ENCODE data around the gene NOS3. TPM values are rescaled to one million over a fixed set of nuclear protein-coding genes. Genes with fewer than 3 reads are reported as not detected.
A peak's percentile ranks its signal among the peaks of the same experiment; 100 is the strongest.

Gene NOS3
- total and polyA plus RNA-seq, 2 of the 13 experiments (the other 11 are each of a cell fraction or from before 2014, with no cell fraction given), result 3.7 to 7.5 TPM

- TF ChIP-seq, protein P1, sequence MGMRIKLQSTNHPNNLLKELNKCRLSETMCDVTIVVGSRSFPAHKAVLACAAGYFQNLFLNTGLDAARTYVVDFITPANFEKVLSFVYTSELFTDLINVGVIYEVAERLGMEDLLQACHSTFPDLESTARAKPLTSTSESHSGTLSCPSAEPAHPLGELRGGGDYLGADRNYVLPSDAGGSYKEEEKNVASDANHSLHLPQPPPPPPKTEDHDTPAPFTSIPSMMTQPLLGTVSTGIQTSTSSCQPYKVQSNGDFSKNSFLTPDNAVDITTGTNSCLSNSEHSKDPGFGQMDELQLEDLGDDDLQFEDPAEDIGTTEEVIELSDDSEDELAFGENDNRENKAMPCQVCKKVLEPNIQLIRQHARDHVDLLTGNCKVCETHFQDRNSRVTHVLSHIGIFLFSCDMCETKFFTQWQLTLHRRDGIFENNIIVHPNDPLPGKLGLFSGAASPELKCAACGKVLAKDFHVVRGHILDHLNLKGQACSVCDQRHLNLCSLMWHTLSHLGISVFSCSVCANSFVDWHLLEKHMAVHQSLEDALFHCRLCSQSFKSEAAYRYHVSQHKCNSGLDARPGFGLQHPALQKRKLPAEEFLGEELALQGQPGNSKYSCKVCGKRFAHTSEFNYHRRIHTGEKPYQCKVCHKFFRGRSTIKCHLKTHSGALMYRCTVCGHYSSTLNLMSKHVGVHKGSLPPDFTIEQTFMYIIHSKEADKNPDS (CRISPR knock-in tag; IDR thresholded peaks at IDR 0.05), result no peak
- TF ChIP-seq ZNF264 (CRISPR knock-in tag; IDR thresholded peaks at IDR 0.05), result no peak
- TF ChIP-seq ZNF552 (CRISPR knock-in tag; IDR thresholded peaks at IDR 0.05; ENCODE audit: borderline replicate concordance), result no peak
- no peak for TF ChIP-seq HDAC6 (IDR thresholded peaks at IDR 0.05; ENCODE audit: low read depth, low read length)
- TF ChIP-seq NBN (conservative IDR thresholded peaks at IDR 0.05), result no peak
- TF ChIP-seq TCF7L2 (IDR thresholded peaks at IDR 0.05; ENCODE audit: low read depth, low read length), result no peak
- peak; percentile 35; the same call in 1 of the 2 replicates for TF ChIP-seq HDAC1 (CRISPR knock-in tag; IDR thresholded peaks at IDR 0.05)
- TF ChIP-seq MXD4 (CRISPR knock-in tag; IDR thresholded peaks at IDR 0.05), result 0 out of 2 replicates have a peak, but pooled peaks have one; percentile 44
- no peak for TF ChIP-seq ZNF780A (CRISPR knock-in tag; IDR thresholded peaks at IDR 0.05)
- TF ChIP-seq WIZ (CRISPR knock-in tag; IDR thresholded peaks at IDR 0.05), result no peak
- TF ChIP-seq, protein P2, sequence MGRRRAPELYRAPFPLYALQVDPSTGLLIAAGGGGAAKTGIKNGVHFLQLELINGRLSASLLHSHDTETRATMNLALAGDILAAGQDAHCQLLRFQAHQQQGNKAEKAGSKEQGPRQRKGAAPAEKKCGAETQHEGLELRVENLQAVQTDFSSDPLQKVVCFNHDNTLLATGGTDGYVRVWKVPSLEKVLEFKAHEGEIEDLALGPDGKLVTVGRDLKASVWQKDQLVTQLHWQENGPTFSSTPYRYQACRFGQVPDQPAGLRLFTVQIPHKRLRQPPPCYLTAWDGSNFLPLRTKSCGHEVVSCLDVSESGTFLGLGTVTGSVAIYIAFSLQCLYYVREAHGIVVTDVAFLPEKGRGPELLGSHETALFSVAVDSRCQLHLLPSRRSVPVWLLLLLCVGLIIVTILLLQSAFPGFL (CRISPR knock-in tag; IDR thresholded peaks at IDR 0.05), result no peak
- no peak for TF ChIP-seq ZNF672 (CRISPR knock-in tag; IDR thresholded peaks at IDR 0.05)
- no peak for TF ChIP-seq ZSCAN22 (CRISPR knock-in tag; IDR thresholded peaks at IDR 0.05)
- TF ChIP-seq GTF3A (CRISPR knock-in tag; conservative IDR thresholded peaks at IDR 0.05), result no peak
- no peak for TF ChIP-seq ARNT (IDR thresholded peaks at IDR 0.05)
- 0 out of 2 replicates have a peak, but pooled peaks have one; percentile 24 for TF ChIP-seq ARID4A (CRISPR knock-in tag; IDR thresholded peaks at IDR 0.05; ENCODE audit: borderline replicate concordance)
- TF ChIP-seq YY1 (IDR thresholded peaks at IDR 0.05; ENCODE audit: insufficient read depth, insufficient replicate concordance, low read depth, low read length), result no peak
- TF ChIP-seq ZNF800 (CRISPR knock-in tag; IDR thresholded peaks at IDR 0.05), result peak; percentile 97
- no peak for TF ChIP-seq PRDM4 (CRISPR knock-in tag; IDR thresholded peaks at IDR 0.05; ENCODE audit: borderline replicate concordance)
- TF ChIP-seq GATA4 (IDR thresholded peaks at IDR 0.05; ENCODE audit: borderline replicate concordance, low read depth), result no peak
Measured at GRCh38 chr7:151051108-151051507, 60.3 kb downstream of the NOS3 start (continued).
